Panc1 (cell line): ENCODE results near the gene ALDH1A1.

ENCODE experiments used
- POLR2AphosphoS5 ChIP-seq: IDR thresholded peaks from 2 replicates; pipeline ENCODE4 v1.6.1; 2012; ENCODE audit warnings: mild to moderate bottlenecking, low read depth, low read length, moderate library complexity
- REST ChIP-seq, 2 experiments: IDR thresholded peaks; 2 replicates each; pipeline ENCODE4 v1.6.1; 2011 to 2012; ENCODE audit warnings: low read depth in 2 of 2, control low read depth in 1 of 2, low read length in 1 of 2, mild to moderate bottlenecking in 1 of 2, moderate library complexity in 1 of 2; ENCODE audit not compliant: insufficient read depth in 1 of 2
- TF ChIP-seq, protein P1 (sequence below): fragments of 450-650 bp; IDR thresholded peaks from 2 replicates; pipeline ENCODE4 v1.5.1; 2017; ENCODE audit warnings: mild to moderate bottlenecking

DNA sequence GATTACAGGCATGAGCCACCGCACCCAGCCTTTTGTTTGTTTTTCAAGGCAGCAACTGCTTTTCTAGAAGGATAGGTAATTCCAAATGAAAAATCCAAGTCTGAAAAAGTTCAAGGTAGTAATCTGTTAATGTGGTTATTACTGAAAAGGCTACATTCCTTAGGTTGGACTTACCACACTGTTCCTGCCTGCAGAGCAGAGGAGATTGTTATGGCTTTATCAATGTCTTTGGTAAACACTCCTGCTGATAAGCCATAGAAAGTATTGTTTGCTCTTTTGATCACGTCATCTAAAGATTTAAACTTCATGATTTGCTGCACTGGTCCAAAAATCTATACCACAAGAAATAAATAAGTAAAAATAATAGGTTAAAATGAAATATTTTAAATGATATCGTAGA lies 43.4 kb downstream of the ALDH1A1 start:
- TF ChIP-seq, protein P1, sequence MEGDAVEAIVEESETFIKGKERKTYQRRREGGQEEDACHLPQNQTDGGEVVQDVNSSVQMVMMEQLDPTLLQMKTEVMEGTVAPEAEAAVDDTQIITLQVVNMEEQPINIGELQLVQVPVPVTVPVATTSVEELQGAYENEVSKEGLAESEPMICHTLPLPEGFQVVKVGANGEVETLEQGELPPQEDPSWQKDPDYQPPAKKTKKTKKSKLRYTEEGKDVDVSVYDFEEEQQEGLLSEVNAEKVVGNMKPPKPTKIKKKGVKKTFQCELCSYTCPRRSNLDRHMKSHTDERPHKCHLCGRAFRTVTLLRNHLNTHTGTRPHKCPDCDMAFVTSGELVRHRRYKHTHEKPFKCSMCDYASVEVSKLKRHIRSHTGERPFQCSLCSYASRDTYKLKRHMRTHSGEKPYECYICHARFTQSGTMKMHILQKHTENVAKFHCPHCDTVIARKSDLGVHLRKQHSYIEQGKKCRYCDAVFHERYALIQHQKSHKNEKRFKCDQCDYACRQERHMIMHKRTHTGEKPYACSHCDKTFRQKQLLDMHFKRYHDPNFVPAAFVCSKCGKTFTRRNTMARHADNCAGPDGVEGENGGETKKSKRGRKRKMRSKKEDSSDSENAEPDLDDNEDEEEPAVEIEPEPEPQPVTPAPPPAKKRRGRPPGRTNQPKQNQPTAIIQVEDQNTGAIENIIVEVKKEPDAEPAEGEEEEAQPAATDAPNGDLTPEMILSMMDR, result no peak
- no peak for TF ChIP-seq POLR2AphosphoS5
- no peak for TF ChIP-seq REST (IDR thresholded peaks at IDR 0.05; ENCODE audit: insufficient read depth in 1 of 2, low read depth in 2 of 2, low read length in 1 of 2)
